ENCODE results near the gene TGM2.

TGM2 gene

GRCh38 chr20:38084425-38084951 is 80.6 kb downstream of the TGM2 start:
- DNase-seq = no peak

- DNase-seq = peak; percentile 9
These were observed 81.6 kb downstream of the TGM2 start for GRCh38 chr20:38083338-38084048.

- no peak for DNase-seq
These were observed 82.2 kb downstream of the TGM2 start for GRCh38 chr20:38082894-38083293.

GRCh38 chr20:38081575-38081974 is 83.5 kb downstream of the TGM2 start:
- no peak for DNase-seq

GRCh38 chr20:38079353-38079752 is 85.7 kb downstream of the TGM2 start:
- no peak for DNase-seq

GRCh38 chr20:38078084-38078483 is 87.0 kb downstream of the TGM2 start:
- DNase-seq = no peak
